GM13977 (cell line): ENCODE data around the gene GPR107.

Experiments
- DNase-seq: peaks from one replicate; pipeline ENCODE4 v3.0.0; 2012; ENCODE audit warnings: low spot score
- CTCF ChIP-seq: IDR thresholded peaks from 2 replicates; pipeline ENCODE4 v1.5.1; 2012; ENCODE audit warnings: mild to moderate bottlenecking, control low read depth; ENCODE audit not compliant: insufficient read depth; ENCODE audit errors: extremely low read depth, missing control alignments
- in situ Hi-C: fragments of 300-500 bp; cut with MboI; formaldehyde crosslinking; loops from one replicate; pipeline ENCODE4 v1.12.0; 2022; ENCODE audit warnings: low sequenced_read_pairs, low pct_unique_long_range_greater_than_20kb, mixed read lengths, inconsistent platforms; ENCODE audit not compliant: unreplicated experiment

The GPR107 gene

GRCh38 chr9:130180516-130180915 lies 126.8 kb downstream of the GPR107 start:
- no peak for TF ChIP-seq CTCF
- in situ Hi-C loops, result no loop called here

GRCh38 chr9:130181678-130182380 lies 128.1 kb downstream of the GPR107 start:
- no peak for DNase-seq
- no peak for TF ChIP-seq CTCF
- in situ Hi-C loops, result no loop called here

More at GRCh38 chr9:130180516-130180915, 126.8 kb downstream of the GPR107 start:
- no peak for DNase-seq

GRCh38 chr9:130182381-130182909 lies 128.7 kb downstream of the GPR107 start:
- no peak for DNase-seq
- TF ChIP-seq CTCF, result no peak
- in situ Hi-C loops, result no loop called here

- TF ChIP-seq CTCF, result no peak
- in situ Hi-C loops, result no loop called here
- no peak for DNase-seq
Measured at GRCh38 chr9:130183133-130183762, 129.5 kb downstream of the GPR107 start.

- TF ChIP-seq CTCF, result no peak
- in situ Hi-C loops, result no loop called here
Measured at GRCh38 chr9:130185017-130185416, 131.3 kb downstream of the GPR107 start.

GRCh38 chr9:130185490-130186031 lies 131.9 kb downstream of the GPR107 start:
- no peak for DNase-seq
- in situ Hi-C loops, result no loop called here
- no peak for TF ChIP-seq CTCF

More at GRCh38 chr9:130185017-130185416, 131.3 kb downstream of the GPR107 start:
- no peak for DNase-seq
